RPMI7951 (cell line): ENCODE data around the gene KIT. TPM values are rescaled to one million over a fixed set of nuclear protein-coding genes. Genes with fewer than 3 reads are reported as not detected.

Source experiments
- DNase-seq: peaks from one replicate; pipeline ENCODE4 v3.0.0-alpha.2; 2012; ENCODE audit warnings: low read depth
- total RNA-seq: library from RNA; depleted of rRNA; stranded (reverse); fragments of >200 nt; shearing (Covaris generic); gene quantifications from 2 replicates; pipeline ENCODE4 v1.2.3, GENCODE V29; 2014

The KIT gene
- total RNA-seq, 1 experiment from 2014 or later, result 0.48 TPM

DNA sequence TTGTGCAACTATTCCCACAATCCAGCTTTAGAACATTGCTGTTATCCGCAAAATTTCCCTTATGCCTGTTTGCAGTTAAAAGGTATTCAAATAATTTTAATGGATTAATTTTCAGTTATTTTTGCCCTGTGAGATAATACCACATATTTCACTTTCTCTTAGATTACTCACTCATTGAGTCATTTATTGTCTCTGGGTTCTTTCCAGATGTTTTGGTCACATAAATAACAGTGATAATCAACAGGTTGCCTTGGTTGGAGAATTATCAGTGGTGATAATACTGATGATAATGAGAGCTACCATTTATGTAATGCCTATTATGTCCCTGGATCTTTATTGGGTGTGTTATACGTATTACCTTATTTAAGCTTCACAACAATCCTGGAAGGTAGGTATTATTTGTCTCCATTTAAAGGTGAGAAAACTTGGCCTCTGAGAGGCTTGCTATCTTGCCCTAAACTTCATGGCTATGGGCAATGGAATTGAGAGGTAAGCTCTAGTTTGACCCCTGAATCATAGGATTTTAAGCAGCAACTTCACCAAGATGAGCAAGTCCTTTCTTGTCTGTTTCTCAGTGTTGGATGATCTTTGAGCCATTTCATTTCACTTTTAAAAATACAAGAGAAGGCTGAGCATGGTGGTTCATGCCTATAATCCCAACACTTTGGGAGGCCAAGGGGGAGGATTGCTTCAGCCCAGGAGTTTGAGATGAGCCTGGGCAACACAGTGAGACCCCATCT lies 87.4 kb downstream of the KIT start:
- DNase-seq, result no peak

- peak; percentile 71 for DNase-seq
Measured at GRCh38 chr4:54746218-54746617, 88.5 kb downstream of the KIT start.

- no peak for DNase-seq
Measured at GRCh38 chr4:54750341-54750740, 92.6 kb downstream of the KIT start.

GRCh38 chr4:54754394-54754793 lies 96.6 kb downstream of the KIT start:
- DNase-seq, result no peak

GRCh38 chr4:54764476-54764875 lies 106.7 kb downstream of the KIT start:
- no peak for DNase-seq

GRCh38 chr4:54767376-54767775 lies 109.6 kb downstream of the KIT start:
- DNase-seq, result no peak

DNA sequence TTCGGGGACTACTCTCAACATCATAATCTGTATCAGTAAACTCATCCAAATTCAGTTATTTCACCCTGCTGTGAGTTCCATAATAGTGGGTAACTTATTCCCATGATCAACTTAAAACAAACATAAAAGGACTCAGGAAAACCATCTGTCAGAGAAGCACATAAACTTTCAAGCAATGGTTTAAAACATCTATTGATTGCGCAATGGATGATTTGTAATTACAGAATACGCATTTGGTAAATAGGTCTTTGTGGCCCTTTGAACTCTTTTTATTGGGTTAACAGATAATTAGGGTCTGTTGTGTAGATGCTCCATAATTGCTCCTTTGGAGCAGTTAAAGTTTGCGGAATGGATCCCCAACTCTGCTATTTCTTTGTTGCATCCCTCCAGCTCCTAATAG lies 115.3 kb downstream of the KIT start:
- DNase-seq, result no peak

GRCh38 chr4:54779036-54779435 lies 121.3 kb downstream of the KIT start:
- DNase-seq, result no peak

- no peak for DNase-seq
Measured at GRCh38 chr4:54779476-54780148, 121.9 kb downstream of the KIT start.

- DNase-seq, result no peak
Measured at GRCh38 chr4:54780149-54780495, 122.4 kb downstream of the KIT start.

DNA sequence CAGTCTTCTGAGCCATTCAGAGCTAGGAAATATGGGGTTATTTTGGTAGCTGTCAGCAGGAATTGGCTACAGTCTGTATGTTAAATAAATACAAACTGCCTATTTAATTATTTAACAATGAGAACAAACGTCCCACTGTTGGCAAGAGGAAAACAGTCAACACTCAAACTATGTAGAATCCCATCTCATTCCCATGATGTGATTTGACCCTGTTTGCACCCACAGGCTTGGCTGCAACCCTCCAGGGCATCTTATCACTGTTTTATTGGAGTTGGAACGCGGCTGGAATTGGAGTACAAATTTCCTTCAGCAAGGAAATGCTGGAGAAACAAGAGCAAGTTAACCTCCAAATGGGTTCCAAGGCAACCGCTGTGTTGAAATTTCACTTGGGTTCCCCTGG lies 124.0 kb downstream of the KIT start:
- DNase-seq, result peak; percentile 34

DNA sequence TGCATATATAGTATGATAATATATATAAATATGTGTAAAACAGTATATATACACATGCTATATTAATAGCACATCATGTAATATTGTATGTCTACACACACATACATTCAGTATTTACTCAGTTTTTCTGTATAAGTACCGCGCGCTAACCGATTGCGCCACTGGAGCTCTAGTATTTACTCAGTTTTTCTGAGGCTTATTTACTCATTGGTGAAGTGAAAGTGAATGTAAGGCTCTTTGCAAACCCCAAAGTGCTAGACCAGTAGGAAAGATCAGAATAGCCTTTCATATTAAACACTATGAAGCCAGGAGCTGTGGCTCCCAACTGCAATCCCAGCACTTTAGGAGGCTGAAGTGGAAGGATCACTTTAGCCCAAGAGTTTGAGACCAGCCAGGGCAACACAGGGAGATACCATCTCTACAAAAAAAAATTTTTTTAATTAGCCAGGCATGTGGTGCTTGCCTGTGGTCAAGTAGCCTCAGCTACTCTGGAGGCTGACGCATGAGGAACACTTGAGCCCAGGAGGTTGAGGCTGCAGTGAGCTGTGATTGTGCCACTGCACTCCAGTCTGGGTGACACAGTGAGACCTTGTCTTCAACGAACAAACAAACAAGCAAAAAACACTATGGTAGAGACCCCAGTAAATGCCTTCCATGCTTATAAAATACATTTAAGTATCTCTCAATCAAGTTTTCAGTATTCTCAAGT lies 125.8 kb downstream of the KIT start:
- peak; percentile 13 for DNase-seq

- peak; percentile 85 for DNase-seq
Measured at GRCh38 chr4:54784161-54784671, 126.5 kb downstream of the KIT start.
